Keratinocyte (primary cell): ENCODE measurements around the gene GATA2. TPM values are rescaled to one million over a fixed set of nuclear protein-coding genes. Genes with fewer than 3 reads are reported as not detected.

Experiments
- DNase-seq: peaks from one replicate; pipeline ENCODE4 v3.0.0-alpha.2; 2011; ENCODE audit warnings: low read depth, missing footprints, low spot score
- FAIRE-seq: peaks from 2 replicates; lab custom pipeline; 2011; peaks lifted over from hg19 to GRCh38; lab: Jason Lieb, UNC
- H2AFZ ChIP-seq: 2 replicates; pipeline ENCODE4 v1.6.0; 2012; ENCODE audit warnings: low read length, control low read depth, inconsistent platforms; ENCODE audit not compliant: control insufficient read depth
- H3K27ac ChIP-seq: 2 replicates; pipeline ENCODE4 v1.5.1; 2011; ENCODE audit warnings: low read length; ENCODE audit not compliant: control insufficient read depth, insufficient read depth
- H3K27me3 ChIP-seq: 3 replicates; pipeline ENCODE4 v1.6.0; 2011; ENCODE audit warnings: low read length; ENCODE audit not compliant: control insufficient read depth, insufficient read depth; ENCODE audit errors: extremely low read depth
- H3K36me3 ChIP-seq, 2 experiments: 2 replicates in 1 of 2; 3 replicates in 1 of 2; pipeline ENCODE4 v1.5.1; 2011; ENCODE audit warnings: low read length in 2 of 2, mild to moderate bottlenecking in 1 of 2; ENCODE audit not compliant: control insufficient read depth in 2 of 2, insufficient read depth in 2 of 2; ENCODE audit errors: extremely low read depth in 1 of 2
- H3K4me1 ChIP-seq: 3 replicates; pipeline ENCODE4 v1.5.1; 2011; ENCODE audit warnings: low read length; ENCODE audit not compliant: control insufficient read depth, insufficient read depth; ENCODE audit errors: extremely low read depth
- H3K4me2 ChIP-seq: 3 replicates; pipeline ENCODE4 v1.6.0; 2011; ENCODE audit warnings: low read depth, low read length; ENCODE audit not compliant: control insufficient read depth, insufficient read depth; ENCODE audit errors: extremely low read depth
- H3K4me3 ChIP-seq, 3 experiments: fragments of 200-600 bp in 1 of 3; sonication (generic) in 1 of 3; 2 replicates in 2 of 3; 3 replicates in 1 of 3; pipeline ENCODE4 v1.5.1; 2011 to 2016; ENCODE audit warnings: low read length in 3 of 3, mild to moderate bottlenecking in 3 of 3, control low read depth in 2 of 3, inconsistent platforms in 1 of 3, low read depth in 1 of 3, mixed read lengths in 1 of 3, mixed run types in 1 of 3, moderate library complexity in 1 of 3; ENCODE audit not compliant: control insufficient read depth in 2 of 3, insufficient read depth in 2 of 3; ENCODE audit errors: extremely low read depth in 1 of 3
- H3K79me2 ChIP-seq: 2 replicates; pipeline ENCODE4 v1.6.0; 2012; ENCODE audit warnings: low read length; ENCODE audit not compliant: control insufficient read depth, insufficient read depth
- H3K9ac ChIP-seq: 3 replicates; pipeline ENCODE4 v1.6.0; 2011; ENCODE audit warnings: low read length; ENCODE audit not compliant: control insufficient read depth, insufficient read depth; ENCODE audit errors: extremely low read depth
- H3K9me1 ChIP-seq: 3 replicates; pipeline ENCODE4 v1.6.0; 2011; ENCODE audit warnings: low read length; ENCODE audit not compliant: control insufficient read depth, insufficient read depth; ENCODE audit errors: extremely low read depth
- H3K9me3 ChIP-seq: 2 replicates; pipeline ENCODE4 v1.5.1; 2012; ENCODE audit warnings: low read depth, low read length; ENCODE audit not compliant: control insufficient read depth
- H4K20me1 ChIP-seq: 3 replicates; pipeline ENCODE4 v1.6.0; 2011; ENCODE audit warnings: low read length; ENCODE audit not compliant: control insufficient read depth, insufficient read depth; ENCODE audit errors: extremely low read depth
- EZH2 ChIP-seq: IDR thresholded peaks from one replicate; pipeline ENCODE4 v1.6.1; 2012; ENCODE audit warnings: inconsistent platforms, mild to moderate bottlenecking, low read length, moderate library complexity
- dilution Hi-C: fragments of 300-500 bp; cut with MboI; formaldehyde crosslinking; loops from one replicate; pipeline ENCODE4 v1.7.0; 2020; ENCODE audit warnings: low sequenced_read_pairs; ENCODE audit not compliant: extremely low pct_ligation_motif_present
- polyA plus RNA-seq, 5 experiments: library from polyadenylated mRNA; depleted of rRNA in 3 of 5; stranded (reverse) in 3 of 5; stranded (forward) in 1 of 5; unstranded in 1 of 5; fragments of >200 nt; gene quantifications; 1 replicate in 1 of 5; 2 replicates in 3 of 5; 3 replicates in 1 of 5; pipeline versions ENCODE4 v1.2.1 to v1.2.3, GENCODE V29; 2011 to 2012; ENCODE audit warnings: missing spikeins in 2 of 5, low read depth in 1 of 5, low replicate concordance in 1 of 5
- TF ChIP-seq, protein P1 (sequence below), 3 experiments: IDR thresholded peaks in 1 of 3; conservative IDR thresholded peaks in 1 of 3; optimal IDR thresholded peaks in 1 of 3; 2 replicates in 2 of 3; 3 replicates in 1 of 3; pipeline versions ENCODE3 to v1.5.1; 2011; ENCODE audit warnings: low read length in 3 of 3, mild to moderate bottlenecking in 3 of 3, moderate library complexity in 2 of 3, control low read depth in 1 of 3, inconsistent platforms in 1 of 3; ENCODE audit not compliant: insufficient read depth in 2 of 3; ENCODE audit errors: extremely low read depth in 1 of 3

The GATA2 gene
- polyA plus RNA-seq, 1 donor (not counting 4 experiments of a cell fraction or from before 2014, with no cell fraction given), result not detected

DNA sequence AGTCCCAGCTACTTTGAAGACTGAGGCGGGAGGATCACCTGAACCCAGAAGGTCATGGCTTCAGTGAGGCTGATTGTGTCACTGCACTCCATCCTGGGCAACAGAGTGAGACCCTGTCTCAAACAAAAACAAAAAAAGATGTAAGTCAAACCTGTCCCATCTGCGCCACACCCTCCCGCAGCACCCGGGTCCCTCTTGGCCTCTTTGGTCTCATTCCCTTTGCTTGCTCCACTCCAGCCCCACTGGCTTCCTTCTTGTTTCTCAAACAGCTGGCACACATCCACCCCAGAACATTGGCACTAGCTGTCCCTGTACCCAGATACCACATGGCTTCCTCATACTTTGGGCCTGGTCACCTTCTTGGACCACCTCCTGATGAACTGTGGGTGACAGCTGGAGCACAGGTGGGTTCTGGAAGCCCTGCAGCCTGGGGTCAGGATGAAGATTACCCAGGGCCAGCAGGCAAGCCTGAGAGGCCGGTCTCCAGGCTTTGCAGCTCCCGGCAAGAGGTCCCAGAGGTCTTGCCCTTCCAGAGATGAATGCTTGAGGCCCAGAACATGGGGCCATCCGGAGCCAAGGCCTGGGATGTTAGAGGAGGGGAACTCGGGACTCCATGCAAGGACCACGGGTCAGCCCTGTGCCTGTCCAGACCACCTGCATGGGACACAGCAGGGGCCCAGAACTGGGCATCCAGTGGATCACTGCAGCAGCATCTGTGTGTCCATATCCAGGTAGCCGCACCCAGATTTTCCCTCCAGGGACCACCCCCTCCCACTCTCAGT is 10.9 kb upstream of the GATA2 start:
- FAIRE-seq, result no peak
- H3K4me1 ChIP-seq, result no peaks in the 10 kb centered on the region
- H3K27ac ChIP-seq, result no peak overlapping the region
- H3K4me3 ChIP-seq, result no peak overlapping the region
- DNase-seq, result no peak
- no peaks in the 10 kb centered on the region for H4K20me1 ChIP-seq
- TF ChIP-seq, protein P1, sequence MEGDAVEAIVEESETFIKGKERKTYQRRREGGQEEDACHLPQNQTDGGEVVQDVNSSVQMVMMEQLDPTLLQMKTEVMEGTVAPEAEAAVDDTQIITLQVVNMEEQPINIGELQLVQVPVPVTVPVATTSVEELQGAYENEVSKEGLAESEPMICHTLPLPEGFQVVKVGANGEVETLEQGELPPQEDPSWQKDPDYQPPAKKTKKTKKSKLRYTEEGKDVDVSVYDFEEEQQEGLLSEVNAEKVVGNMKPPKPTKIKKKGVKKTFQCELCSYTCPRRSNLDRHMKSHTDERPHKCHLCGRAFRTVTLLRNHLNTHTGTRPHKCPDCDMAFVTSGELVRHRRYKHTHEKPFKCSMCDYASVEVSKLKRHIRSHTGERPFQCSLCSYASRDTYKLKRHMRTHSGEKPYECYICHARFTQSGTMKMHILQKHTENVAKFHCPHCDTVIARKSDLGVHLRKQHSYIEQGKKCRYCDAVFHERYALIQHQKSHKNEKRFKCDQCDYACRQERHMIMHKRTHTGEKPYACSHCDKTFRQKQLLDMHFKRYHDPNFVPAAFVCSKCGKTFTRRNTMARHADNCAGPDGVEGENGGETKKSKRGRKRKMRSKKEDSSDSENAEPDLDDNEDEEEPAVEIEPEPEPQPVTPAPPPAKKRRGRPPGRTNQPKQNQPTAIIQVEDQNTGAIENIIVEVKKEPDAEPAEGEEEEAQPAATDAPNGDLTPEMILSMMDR (optimal IDR thresholded peaks at IDR 0.05 in 1 of 3, IDR thresholded peaks at IDR 0.05 in 1 of 3, conservative IDR thresholded peaks at IDR 0.05 in 1 of 3; ENCODE audit: extremely low read depth in 1 of 3, insufficient read depth in 2 of 3, low read length in 3 of 3), result no peak
- no peak for TF ChIP-seq EZH2
- H3K79me2 ChIP-seq, result no peaks in the 10 kb centered on the region
- peaks cover 18% of the 10 kb centered on the region for H3K27me3 ChIP-seq
- H3K36me3 ChIP-seq, result no peaks in the 10 kb centered on the region
- no peaks in the 10 kb centered on the region for H3K9me1 ChIP-seq
- dilution Hi-C loops, result no loop called here
- H3K9me3 ChIP-seq, result no peaks in the 10 kb centered on the region
- no peak overlapping the region for H2AFZ ChIP-seq
- H3K9ac ChIP-seq, result no peak overlapping the region
- H3K4me2 ChIP-seq, result no peak overlapping the region

- Histone ChIP-seq H2AFZ (no peak overlapping the region), H3K4me3 (no peak overlapping the region), H4K20me1 (no peaks in the 10 kb centered on the region), H3K9me1 (no peaks in the 10 kb centered on the region), H3K9ac (no peak overlapping the region), H3K36me3 (no peaks in the 10 kb centered on the region), H3K9me3 (no peaks in the 10 kb centered on the region), H3K4me2 (no peak overlapping the region), H3K4me1 (no peaks in the 10 kb centered on the region), H3K27ac (no peak overlapping the region), H3K27me3 (peaks cover 19% of the 10 kb centered on the region), H3K79me2 (no peaks in the 10 kb centered on the region)
- DNase-seq (no peak), FAIRE-seq (no peak)
- dilution Hi-C loops, result no loop called here
- TF ChIP-seq, protein P1 (optimal IDR thresholded peaks at IDR 0.05 in 1 of 3, IDR thresholded peaks at IDR 0.05 in 1 of 3, conservative IDR thresholded peaks at IDR 0.05 in 1 of 3; ENCODE audit: extremely low read depth in 1 of 3, insufficient read depth in 2 of 3, low read length in 3 of 3), result peak in 2 of 3 experiments; percentile 26 to 44
- no peak for TF ChIP-seq EZH2
Measured at GRCh38 chr3:128503164-128503651, 10.2 kb upstream of the GATA2 start.
